ENCODE results near the gene TANK. TPM values are rescaled to one million over a fixed set of nuclear protein-coding genes. Genes with fewer than 3 reads are reported as not detected.

TANK gene
- total and polyA plus RNA-seq, 4 donors, result 17.2 to 62.1 (median 42.3) TPM

DNA sequence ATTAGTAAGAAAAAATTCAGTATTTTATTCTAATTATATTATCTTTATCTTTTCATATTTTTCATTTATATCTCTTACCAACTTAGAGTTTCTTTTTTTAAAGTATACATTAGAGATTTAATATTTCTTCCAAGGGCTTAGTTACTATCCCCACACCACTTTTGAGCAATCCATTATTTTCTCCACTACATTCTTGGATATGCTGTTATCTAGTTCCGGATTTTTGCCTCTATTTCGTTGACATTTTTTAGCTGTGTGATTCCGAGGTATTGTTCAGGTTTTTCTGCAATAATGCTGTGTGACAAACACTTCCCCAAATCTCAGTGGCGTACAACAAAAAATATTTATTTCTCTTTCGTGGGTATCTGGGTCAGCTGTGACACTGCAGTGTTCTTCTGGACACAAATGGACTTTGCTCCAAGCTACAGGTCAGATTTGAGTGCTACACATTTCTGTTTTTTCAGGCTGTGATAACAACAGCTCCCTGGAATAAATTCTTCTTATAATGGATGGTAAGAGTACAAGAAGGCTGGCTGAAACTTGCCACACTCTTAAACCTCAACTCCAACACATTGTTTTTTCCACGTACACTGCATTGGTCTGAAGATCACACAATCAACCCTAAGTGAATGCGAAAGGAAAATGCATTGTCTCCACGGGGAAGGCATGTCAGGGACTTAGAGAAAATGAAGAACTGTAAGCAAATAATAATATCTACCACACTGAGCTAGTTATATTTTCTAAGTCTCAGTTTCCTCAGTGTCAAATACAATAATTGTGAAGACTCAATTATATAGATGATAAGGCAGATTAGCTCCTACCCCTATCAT, 97.1 kb downstream of the TANK start (continued):
- no peak for TF ChIP-seq EGR1 (IDR thresholded peaks at IDR 0.05; ENCODE audit: low read depth in 2 of 2)
- no peak for TF ChIP-seq FOXA1 (IDR thresholded peaks at IDR 0.05)
- peak; percentile 55 for TF ChIP-seq YY1 (IDR thresholded peaks at IDR 0.05)
- TF ChIP-seq, protein P1, sequence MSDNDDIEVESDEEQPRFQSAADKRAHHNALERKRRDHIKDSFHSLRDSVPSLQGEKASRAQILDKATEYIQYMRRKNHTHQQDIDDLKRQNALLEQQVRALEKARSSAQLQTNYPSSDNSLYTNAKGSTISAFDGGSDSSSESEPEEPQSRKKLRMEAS (IDR thresholded peaks at IDR 0.05), result no peak
- TF ChIP-seq, protein P2, sequence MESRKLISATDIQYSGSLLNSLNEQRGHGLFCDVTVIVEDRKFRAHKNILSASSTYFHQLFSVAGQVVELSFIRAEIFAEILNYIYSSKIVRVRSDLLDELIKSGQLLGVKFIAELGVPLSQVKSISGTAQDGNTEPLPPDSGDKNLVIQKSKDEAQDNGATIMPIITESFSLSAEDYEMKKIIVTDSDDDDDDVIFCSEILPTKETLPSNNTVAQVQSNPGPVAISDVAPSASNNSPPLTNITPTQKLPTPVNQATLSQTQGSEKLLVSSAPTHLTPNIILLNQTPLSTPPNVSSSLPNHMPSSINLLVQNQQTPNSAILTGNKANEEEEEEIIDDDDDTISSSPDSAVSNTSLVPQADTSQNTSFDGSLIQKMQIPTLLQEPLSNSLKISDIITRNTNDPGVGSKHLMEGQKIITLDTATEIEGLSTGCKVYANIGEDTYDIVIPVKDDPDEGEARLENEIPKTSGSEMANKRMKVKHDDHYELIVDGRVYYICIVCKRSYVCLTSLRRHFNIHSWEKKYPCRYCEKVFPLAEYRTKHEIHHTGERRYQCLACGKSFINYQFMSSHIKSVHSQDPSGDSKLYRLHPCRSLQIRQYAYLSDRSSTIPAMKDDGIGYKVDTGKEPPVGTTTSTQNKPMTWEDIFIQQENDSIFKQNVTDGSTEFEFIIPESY (IDR thresholded peaks at IDR 0.05), result no peak

DNA sequence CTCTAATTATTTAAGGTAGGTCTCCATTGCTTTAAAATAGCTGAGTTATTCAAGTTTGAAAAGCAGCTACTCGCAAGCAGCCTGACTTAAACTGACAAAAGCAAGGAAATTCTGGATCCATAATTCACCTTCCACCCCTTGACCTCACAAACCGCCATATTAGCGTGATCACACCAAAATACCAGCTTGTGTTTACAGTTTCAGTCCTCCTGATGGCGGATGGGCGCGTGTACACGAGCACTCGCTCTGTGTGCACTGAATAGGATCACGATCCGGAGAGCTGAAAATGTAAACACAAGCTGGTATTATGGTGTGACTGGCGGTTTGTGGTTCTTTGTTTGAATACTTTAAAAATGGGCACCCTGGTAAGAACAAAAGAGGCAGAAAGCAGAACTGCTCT, 105.6 kb downstream of the TANK start:
- no peaks in the 10 kb centered on the region for H3K9me3 ChIP-seq (ENCODE audit: control insufficient read depth in 4 of 4, low read length in 3 of 4)
- 96% methylated on average over 11 of the region's 11 CpGs for WGBS
- H3K9ac ChIP-seq (ENCODE audit: low read depth in 1 of 2, low read length in 2 of 2), result no peak overlapping the region
- no peaks in the 10 kb centered on the region for H3K4me1 ChIP-seq (ENCODE audit: control insufficient read depth in 4 of 4, insufficient read depth in 4 of 4, low read length in 3 of 4)
- no peak for DNase-seq (ENCODE audit: low spot score)
- H3K27ac ChIP-seq (ENCODE audit: low read depth in 1 of 2, low read length in 2 of 2), result no peak overlapping the region
- H3K27me3 ChIP-seq (ENCODE audit: control insufficient read depth in 4 of 4, insufficient read depth in 4 of 4, low read length in 3 of 4), result no peaks in the 10 kb centered on the region
- no peak overlapping the region for H3K4me3 ChIP-seq (ENCODE audit: low read depth in 1 of 3, low read length in 3 of 3)
- TF ChIP-seq, protein P3, sequence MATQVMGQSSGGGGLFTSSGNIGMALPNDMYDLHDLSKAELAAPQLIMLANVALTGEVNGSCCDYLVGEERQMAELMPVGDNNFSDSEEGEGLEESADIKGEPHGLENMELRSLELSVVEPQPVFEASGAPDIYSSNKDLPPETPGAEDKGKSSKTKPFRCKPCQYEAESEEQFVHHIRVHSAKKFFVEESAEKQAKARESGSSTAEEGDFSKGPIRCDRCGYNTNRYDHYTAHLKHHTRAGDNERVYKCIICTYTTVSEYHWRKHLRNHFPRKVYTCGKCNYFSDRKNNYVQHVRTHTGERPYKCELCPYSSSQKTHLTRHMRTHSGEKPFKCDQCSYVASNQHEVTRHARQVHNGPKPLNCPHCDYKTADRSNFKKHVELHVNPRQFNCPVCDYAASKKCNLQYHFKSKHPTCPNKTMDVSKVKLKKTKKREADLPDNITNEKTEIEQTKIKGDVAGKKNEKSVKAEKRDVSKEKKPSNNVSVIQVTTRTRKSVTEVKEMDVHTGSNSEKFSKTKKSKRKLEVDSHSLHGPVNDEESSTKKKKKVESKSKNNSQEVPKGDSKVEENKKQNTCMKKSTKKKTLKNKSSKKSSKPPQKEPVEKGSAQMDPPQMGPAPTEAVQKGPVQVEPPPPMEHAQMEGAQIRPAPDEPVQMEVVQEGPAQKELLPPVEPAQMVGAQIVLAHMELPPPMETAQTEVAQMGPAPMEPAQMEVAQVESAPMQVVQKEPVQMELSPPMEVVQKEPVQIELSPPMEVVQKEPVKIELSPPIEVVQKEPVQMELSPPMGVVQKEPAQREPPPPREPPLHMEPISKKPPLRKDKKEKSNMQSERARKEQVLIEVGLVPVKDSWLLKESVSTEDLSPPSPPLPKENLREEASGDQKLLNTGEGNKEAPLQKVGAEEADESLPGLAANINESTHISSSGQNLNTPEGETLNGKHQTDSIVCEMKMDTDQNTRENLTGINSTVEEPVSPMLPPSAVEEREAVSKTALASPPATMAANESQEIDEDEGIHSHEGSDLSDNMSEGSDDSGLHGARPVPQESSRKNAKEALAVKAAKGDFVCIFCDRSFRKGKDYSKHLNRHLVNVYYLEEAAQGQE (IDR thresholded peaks at IDR 0.05), result no peak
- TF ChIP-seq JUND (IDR thresholded peaks at IDR 0.05) (no peak), RAD21 (IDR thresholded peaks at IDR 0.05) (no peak), TAF1 (conservative IDR thresholded peaks at IDR 0.05) (no peak), FOXA2 (IDR thresholded peaks at IDR 0.05) (no peak), RXRA (IDR thresholded peaks at IDR 0.05) (no peak), GABPA (IDR thresholded peaks at IDR 0.05 in 1 of 2, conservative IDR thresholded peaks at IDR 0.05 in 1 of 2) (no peak), HNF4A (conservative IDR thresholded peaks at IDR 0.05) (no peak), NR2F2 (IDR thresholded peaks at IDR 0.05) (no peak), YY1 (IDR thresholded peaks at IDR 0.05) (no peak), SP1 (IDR thresholded peaks at IDR 0.05) (no peak), FOXA1 (IDR thresholded peaks at IDR 0.05) (no peak)
- TF ChIP-seq, protein P2 (IDR thresholded peaks at IDR 0.05), result no peak
- no peaks in the 10 kb centered on the region for H3K36me3 ChIP-seq (ENCODE audit: control insufficient read depth in 4 of 4, insufficient read depth in 3 of 4, low read depth in 1 of 4, low read length in 3 of 4)
